Breast epithelium (tissue), 4 donors: ENCODE measurements around the gene CX3CR1. TPM values are rescaled to one million over a fixed set of nuclear protein-coding genes. Genes with fewer than 3 reads are reported as not detected.

Experiments
- DNase-seq, 2 donors: peaks; one replicate each; pipeline ENCODE4 v3.0.0-alpha.2; 2019; ENCODE audit warnings: low spot score in 2 of 2
- H3K27ac ChIP-seq, 2 donors: fragments of 200-600 bp; sonication (generic) in 1 of 2; one replicate each; pipeline ENCODE4 v1.5.1; 2016 to 2019; ENCODE audit warnings: mild to moderate bottlenecking in 1 of 2
- H3K27me3 ChIP-seq, 2 donors: fragments of 200-600 bp; sonication (generic) in 1 of 2; one replicate each; pipeline versions ENCODE4 v1.5.1 to v1.6.0; 2017 to 2019; ENCODE audit warnings: control low read depth in 1 of 2, mild to moderate bottlenecking in 1 of 2
- H3K36me3 ChIP-seq: fragments of 200-600 bp; one replicate; pipeline ENCODE4 v1.5.1; 2019
- H3K4me1 ChIP-seq, 2 donors: fragments of 200-600 bp; sonication (generic); one replicate each; pipeline ENCODE4 v1.5.1; 2016 to 2019; ENCODE audit warnings: control low read depth in 1 of 2
- H3K4me3 ChIP-seq, 3 donors: fragments of 200-600 bp; sonication (generic); 1 replicate in 2 of 3; 2 replicates in 1 of 3; pipeline ENCODE4 v1.5.1; 2016 to 2019; ENCODE audit warnings: mild to moderate bottlenecking in 3 of 3, moderate library complexity in 2 of 3
- H3K9me3 ChIP-seq, 2 donors: fragments of 200-600 bp; sonication (generic) in 1 of 2; one replicate each; pipeline ENCODE4 v1.5.1; 2016 to 2019; ENCODE audit warnings: control low read depth in 1 of 2
- POLR2A ChIP-seq: fragments of 450-650 bp; IDR thresholded peaks from one replicate; pipeline ENCODE4 v1.6.1; 2016; ENCODE audit warnings: antibody characterized with exemption, mild to moderate bottlenecking, moderate library complexity
- POLR2AphosphoS5 ChIP-seq, 3 donors: sonication (generic); formaldehyde crosslinking; IDR thresholded peaks; one replicate each; pipeline ENCODE4 v1.6.1; 2017; ENCODE audit warnings: antibody characterized with exemption in 3 of 3
- intact Hi-C: fragments of 100-400 bp; cut with DNase I; formaldehyde crosslinking; loops from one replicate; pipeline ENCODE4 v1.15.1; 2023; ENCODE audit warnings: low total_unique reads
- total RNA-seq, 3 donors: library from RNA; depleted of rRNA; stranded (reverse); fragments of >200 nt; gene quantifications; one replicate each; pipeline ENCODE4 v1.1.0, GENCODE V29; 2016
- TF ChIP-seq, protein P1 (sequence below), 3 donors: fragments of 450-650 bp; IDR thresholded peaks; one replicate each; pipeline ENCODE4 v1.5.1; 2016 to 2017; ENCODE audit warnings: antibody characterized with exemption in 3 of 3, mild to moderate bottlenecking in 3 of 3, moderate library complexity in 3 of 3

CX3CR1 gene
- total RNA-seq, 3 donors from 2014 or later = 0.32 to 2.8 (median 1.3) TPM

GRCh38 chr3:39287216-39288164, 7.7 kb upstream of the CX3CR1 start:
- DNase-seq = no peak
- no peak overlapping the region for H3K4me3 ChIP-seq

DNA sequence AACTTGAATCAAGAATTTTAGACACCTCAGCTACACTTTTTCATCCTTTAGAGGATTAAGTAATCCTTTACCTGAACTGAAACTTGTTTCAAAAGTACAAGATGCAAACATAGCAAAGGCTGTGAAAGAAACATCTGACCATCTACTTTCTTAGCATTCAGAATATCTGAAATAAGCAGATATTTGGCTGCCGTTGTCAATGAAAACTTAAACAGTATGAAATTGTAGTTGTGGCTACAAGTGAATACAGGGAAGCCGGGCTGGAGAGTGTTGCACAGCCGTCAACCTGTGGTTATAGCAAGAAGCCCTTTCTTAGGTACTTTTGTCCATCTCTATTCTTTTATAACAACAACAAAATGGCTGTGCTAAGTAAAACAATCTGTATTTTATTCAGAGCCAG, 6.9 kb upstream of the CX3CR1 start:
- DNase-seq = no peak
- TF ChIP-seq POLR2AphosphoS5 (IDR thresholded peaks at IDR 0.05) = no peak
- no peak for TF ChIP-seq POLR2A
- TF ChIP-seq, protein P1, sequence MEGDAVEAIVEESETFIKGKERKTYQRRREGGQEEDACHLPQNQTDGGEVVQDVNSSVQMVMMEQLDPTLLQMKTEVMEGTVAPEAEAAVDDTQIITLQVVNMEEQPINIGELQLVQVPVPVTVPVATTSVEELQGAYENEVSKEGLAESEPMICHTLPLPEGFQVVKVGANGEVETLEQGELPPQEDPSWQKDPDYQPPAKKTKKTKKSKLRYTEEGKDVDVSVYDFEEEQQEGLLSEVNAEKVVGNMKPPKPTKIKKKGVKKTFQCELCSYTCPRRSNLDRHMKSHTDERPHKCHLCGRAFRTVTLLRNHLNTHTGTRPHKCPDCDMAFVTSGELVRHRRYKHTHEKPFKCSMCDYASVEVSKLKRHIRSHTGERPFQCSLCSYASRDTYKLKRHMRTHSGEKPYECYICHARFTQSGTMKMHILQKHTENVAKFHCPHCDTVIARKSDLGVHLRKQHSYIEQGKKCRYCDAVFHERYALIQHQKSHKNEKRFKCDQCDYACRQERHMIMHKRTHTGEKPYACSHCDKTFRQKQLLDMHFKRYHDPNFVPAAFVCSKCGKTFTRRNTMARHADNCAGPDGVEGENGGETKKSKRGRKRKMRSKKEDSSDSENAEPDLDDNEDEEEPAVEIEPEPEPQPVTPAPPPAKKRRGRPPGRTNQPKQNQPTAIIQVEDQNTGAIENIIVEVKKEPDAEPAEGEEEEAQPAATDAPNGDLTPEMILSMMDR (IDR thresholded peaks at IDR 0.05) = no peak
- H3K4me3 ChIP-seq = no peak overlapping the region
- H3K9me3 ChIP-seq = no peaks in the 10 kb centered on the region
- H3K27me3 ChIP-seq = no peaks in the 10 kb centered on the region
- no peak overlapping the region for H3K27ac ChIP-seq
- H3K4me1 ChIP-seq = no peaks in the 10 kb centered on the region
- intact Hi-C loops = no loop called here
- no peaks in the 10 kb centered on the region for H3K36me3 ChIP-seq

More at GRCh38 chr3:39287216-39288164, 7.7 kb upstream of the CX3CR1 start:
- intact Hi-C loops = no loop called here
- Histone ChIP-seq H3K4me1 (no peaks in the 10 kb centered on the region), H3K27ac (no peak overlapping the region), H3K36me3 (no peaks in the 10 kb centered on the region), H3K27me3 (no peaks in the 10 kb centered on the region), H3K9me3 (no peaks in the 10 kb centered on the region)
- TF ChIP-seq POLR2AphosphoS5 (IDR thresholded peaks at IDR 0.05) (no peak), POLR2A (no peak)
- TF ChIP-seq, protein P1 (IDR thresholded peaks at IDR 0.05) = no peak

GRCh38 chr3:39285332-39285731, 5.5 kb upstream of the CX3CR1 start:
- no peaks in the 10 kb centered on the region for H3K27me3 ChIP-seq
- intact Hi-C loops = no loop called here
- no peak for DNase-seq
- H3K36me3 ChIP-seq = no peaks in the 10 kb centered on the region
- TF ChIP-seq, protein P1 (IDR thresholded peaks at IDR 0.05) = no peak
- no peak for TF ChIP-seq POLR2A
- no peak for TF ChIP-seq POLR2AphosphoS5 (IDR thresholded peaks at IDR 0.05)
- H3K9me3 ChIP-seq = no peaks in the 10 kb centered on the region
- H3K27ac ChIP-seq = no peak overlapping the region
- H3K4me1 ChIP-seq = no peaks in the 10 kb centered on the region
- H3K4me3 ChIP-seq = no peak overlapping the region

DNA sequence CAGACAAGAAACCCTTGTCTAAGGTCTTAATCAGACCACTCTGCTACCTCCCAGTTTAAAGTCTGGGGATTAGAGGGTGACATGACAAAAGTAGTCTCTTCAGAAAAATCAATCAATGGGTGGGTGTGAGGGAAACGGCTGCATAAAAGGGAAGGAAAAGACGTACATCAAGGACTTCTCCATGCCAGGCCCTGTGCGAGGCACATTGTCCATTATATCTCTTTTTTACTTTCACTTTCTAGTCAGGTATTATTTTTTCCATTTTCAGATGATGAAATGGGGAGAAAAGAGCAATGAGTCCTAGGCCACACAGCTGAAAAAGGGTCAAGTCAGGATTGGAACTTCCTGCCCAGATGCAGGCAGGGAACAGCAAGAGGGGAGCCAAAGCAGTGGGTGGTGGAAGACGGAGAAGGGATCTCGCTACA, 4.6 kb upstream of the CX3CR1 start:
- no peak for TF ChIP-seq POLR2A
- no peak for TF ChIP-seq POLR2AphosphoS5 (IDR thresholded peaks at IDR 0.05)
- TF ChIP-seq, protein P1 (IDR thresholded peaks at IDR 0.05) = no peak
- no peaks in the 10 kb centered on the region for H3K9me3 ChIP-seq
- intact Hi-C loops = no loop called here
- no peaks in the 10 kb centered on the region for H3K27me3 ChIP-seq
- H3K27ac ChIP-seq = no peak overlapping the region
- H3K36me3 ChIP-seq = no peaks in the 10 kb centered on the region
- DNase-seq = no peak
- H3K4me3 ChIP-seq = no peak overlapping the region
- H3K4me1 ChIP-seq = no peaks in the 10 kb centered on the region

GRCh38 chr3:39282057-39282456, 2.2 kb upstream of the CX3CR1 start:
- intact Hi-C loops = no loop called here
- no peak overlapping the region for H3K27ac ChIP-seq

More at GRCh38 chr3:39282057-39282456, 2.2 kb upstream of the CX3CR1 start:
- H3K36me3 ChIP-seq = no peaks in the 10 kb centered on the region
- DNase-seq = no peak
- H3K4me1 ChIP-seq = no peaks in the 10 kb centered on the region
- H3K4me3 ChIP-seq = no peak overlapping the region
- H3K9me3 ChIP-seq = no peaks in the 10 kb centered on the region
- H3K27me3 ChIP-seq = no peaks in the 10 kb centered on the region
- TF ChIP-seq POLR2A (no peak), POLR2AphosphoS5 (IDR thresholded peaks at IDR 0.05) (no peak)
- TF ChIP-seq, protein P1 (IDR thresholded peaks at IDR 0.05) = no peak
